GM10248 (cell line): ENCODE results near the gene DNAJC30.
A peak's percentile ranks its signal among the peaks of the same experiment; 100 is the strongest.
"Not testable (repeated sequence)": the region's sequence is repeated elsewhere in the genome, so short reads cannot be mapped to it uniquely, and the experiment has no call there.

ENCODE experiments used
- CTCF ChIA-PET: fragments of 300-600 bp; sonication (Branson Sonifier 250); formaldehyde crosslinking; extraction: SDS; loops from one replicate; lab custom pipeline; 2021; ENCODE audit warnings: antibody characterized with exemption; lab: Yijun Ruan, JAX
- POLR2A ChIA-PET: fragments of 350-650 bp; sonication (Branson Sonifier 250); formaldehyde crosslinking; extraction: SDS; loops from one replicate; lab custom pipeline; 2020; ENCODE audit warnings: antibody characterized with exemption; lab: Yijun Ruan, JAX
- DNase-seq: peaks from one replicate; pipeline ENCODE4 v3.0.0; 2012; ENCODE audit errors: extremely low spot score
- TF ChIP-seq, protein P1 (sequence below): IDR thresholded peaks from 2 replicates; pipeline ENCODE4 v1.5.1; 2012; ENCODE audit warnings: mild to moderate bottlenecking, low read depth; ENCODE audit errors: extremely low read depth, missing control alignments, control extremely low read depth

Gene DNAJC30

DNA sequence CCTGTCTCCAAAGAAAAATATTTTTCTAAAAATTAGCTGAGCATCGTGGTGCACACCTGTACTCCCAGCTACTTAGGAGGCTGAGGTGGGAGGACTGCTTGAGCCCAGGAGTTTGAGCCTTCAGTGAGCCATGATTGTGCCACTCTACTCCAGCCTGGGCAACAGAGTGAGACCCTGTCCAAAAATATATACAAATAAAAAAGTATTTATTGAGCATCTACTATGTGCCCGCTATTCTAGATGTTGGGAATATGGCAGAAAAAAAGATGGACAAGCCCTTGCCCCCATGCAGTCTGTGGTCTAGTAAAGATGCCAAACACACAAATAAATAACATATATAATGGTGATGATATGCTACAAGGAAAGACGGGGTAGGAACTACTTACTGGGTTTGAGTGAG, 40.6 kb upstream of the DNAJC30 start:
- TF ChIP-seq, protein P1, sequence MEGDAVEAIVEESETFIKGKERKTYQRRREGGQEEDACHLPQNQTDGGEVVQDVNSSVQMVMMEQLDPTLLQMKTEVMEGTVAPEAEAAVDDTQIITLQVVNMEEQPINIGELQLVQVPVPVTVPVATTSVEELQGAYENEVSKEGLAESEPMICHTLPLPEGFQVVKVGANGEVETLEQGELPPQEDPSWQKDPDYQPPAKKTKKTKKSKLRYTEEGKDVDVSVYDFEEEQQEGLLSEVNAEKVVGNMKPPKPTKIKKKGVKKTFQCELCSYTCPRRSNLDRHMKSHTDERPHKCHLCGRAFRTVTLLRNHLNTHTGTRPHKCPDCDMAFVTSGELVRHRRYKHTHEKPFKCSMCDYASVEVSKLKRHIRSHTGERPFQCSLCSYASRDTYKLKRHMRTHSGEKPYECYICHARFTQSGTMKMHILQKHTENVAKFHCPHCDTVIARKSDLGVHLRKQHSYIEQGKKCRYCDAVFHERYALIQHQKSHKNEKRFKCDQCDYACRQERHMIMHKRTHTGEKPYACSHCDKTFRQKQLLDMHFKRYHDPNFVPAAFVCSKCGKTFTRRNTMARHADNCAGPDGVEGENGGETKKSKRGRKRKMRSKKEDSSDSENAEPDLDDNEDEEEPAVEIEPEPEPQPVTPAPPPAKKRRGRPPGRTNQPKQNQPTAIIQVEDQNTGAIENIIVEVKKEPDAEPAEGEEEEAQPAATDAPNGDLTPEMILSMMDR: no peak
- POLR2A ChIA-PET: no interaction called here
- DNase-seq: no peak
- CTCF ChIA-PET: interaction anchor here (1.2 to 8.6 kb wide), 4 partner anchors 8 to 117 kb away, joined by 3 to 93 read pairs (median 26); partner anchors contain the start of gene ABHD11

DNA sequence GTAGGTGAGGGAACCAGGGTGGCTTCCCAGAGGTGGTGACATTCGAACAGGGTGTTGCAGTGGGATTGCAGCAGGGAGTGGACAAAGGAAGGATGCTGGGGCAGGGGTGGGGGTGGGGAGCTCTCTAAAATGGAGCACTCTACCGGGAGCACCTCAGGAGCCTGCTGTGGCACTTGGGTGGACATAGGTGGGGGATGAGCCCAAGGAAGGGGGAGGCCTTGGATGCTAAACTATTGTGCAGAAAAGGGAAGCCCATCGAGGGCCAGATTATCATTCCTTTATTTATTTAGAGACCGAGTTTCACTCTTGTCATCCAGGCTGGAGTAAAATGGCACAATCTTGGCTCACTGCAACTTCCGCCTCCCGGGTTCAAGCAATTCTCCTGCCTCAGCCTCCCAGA, 39.5 kb upstream of the DNAJC30 start:
- ChIA-PET POLR2A (no interaction called here), CTCF (interaction anchor here (4.8 to 8.6 kb wide), 2 partner anchors 14 to 116 kb away, joined by 40 to 93 read pairs; partner anchors contain the start of gene ABHD11)
- TF ChIP-seq, protein P1: no peak
- no peak for DNase-seq

DNA sequence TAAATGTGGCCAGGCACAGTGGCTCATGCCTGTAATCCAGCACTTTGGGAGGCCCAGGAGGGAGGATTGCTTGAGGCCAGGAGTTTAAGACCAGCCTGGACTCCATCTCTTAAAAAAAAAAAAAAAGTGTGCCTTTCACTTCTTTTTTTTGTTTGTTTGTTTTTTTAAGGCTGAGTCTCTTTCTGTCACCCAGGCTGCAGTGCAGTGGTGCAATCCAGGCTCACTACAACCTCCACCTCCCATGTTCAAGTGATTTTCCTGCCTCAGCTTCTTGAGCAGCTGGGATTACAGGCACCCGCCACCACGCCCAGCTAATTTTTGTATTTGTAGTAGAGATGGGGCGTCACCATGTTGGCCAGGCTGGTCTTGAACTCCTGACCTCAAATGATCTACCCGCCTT, 38.9 kb upstream of the DNAJC30 start:
- DNase-seq, POLR2A ChIA-PET: not testable (repeated sequence)
- CTCF ChIA-PET: interaction anchor here (1.0 to 8.6 kb wide), 2 partner anchors 13 to 115 kb away, joined by 3 to 93 read pairs; no protein-coding TSS in a partner anchor

DNA sequence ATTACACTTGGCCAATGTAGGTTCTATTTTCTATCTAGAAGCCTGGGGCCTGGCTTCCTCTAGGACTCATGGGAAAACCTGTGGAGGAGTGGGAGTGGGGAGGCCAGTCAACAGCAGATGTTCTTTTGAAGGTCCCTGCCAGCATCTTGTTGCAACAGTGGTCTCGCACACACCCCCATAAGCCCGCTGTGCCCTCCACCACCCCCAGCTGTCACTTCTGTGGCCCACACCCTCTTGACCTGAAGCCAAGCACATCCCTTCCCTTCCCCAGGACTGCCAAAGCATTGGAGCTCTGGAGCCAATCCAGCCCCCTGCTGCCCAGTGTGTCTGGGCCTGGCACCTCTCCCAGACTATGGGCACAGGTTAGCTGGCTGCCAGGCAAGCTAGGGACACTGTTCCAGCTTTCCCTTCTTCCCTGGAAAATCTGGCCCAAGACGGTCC, 38.1 kb upstream of the DNAJC30 start:
- ChIA-PET POLR2A (no interaction called here), CTCF (interaction anchor here (1.0 to 8.6 kb wide), 2 partner anchors 13 to 115 kb away, joined by 3 to 93 read pairs; no protein-coding TSS in a partner anchor)
- TF ChIP-seq, protein P1: no peak
- DNase-seq: no peak

DNA sequence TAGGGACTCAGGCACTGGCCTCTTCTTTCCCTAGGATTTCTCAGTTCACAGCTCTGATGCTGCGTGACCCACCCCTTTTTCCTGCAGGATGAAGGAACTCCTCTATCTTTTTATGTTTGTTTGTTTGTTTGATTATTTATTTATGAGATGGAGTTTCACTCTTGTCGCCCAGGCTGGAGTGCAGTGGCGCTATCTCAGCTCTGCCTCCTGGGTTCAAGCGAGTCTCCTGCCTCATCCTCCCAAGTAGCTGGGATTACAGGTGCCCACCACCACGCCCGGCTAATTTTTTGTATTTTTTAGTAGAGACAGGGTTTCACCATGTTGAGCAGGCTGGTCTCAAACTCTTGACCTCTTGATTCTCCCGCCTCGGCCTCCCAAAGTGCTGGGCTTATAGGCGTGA, 37.2 kb upstream of the DNAJC30 start:
- CTCF ChIA-PET: interaction anchor here (2.1 to 8.6 kb wide), 2 partner anchors 14 to 114 kb away, joined by 8 to 93 read pairs; no protein-coding TSS in a partner anchor
- POLR2A ChIA-PET: not testable (repeated sequence)

DNA sequence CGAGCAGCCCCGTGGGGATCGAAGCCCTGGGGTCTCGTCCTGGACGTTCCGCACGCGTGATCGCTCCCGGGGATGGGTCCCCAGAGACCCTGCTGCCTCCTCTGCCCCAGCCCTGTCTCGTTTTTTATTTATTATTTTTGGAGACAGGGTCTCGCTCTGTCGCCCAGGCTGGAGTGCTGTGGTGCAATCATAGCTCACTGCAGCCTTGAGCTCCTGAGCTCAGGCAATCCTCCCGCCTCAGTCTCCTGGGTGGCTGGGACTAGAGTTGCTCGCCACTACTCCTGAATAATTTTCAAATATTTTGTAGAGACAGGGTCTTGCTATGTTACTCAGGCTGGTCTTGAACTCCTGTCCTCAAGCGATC, 36.5 kb upstream of the DNAJC30 start:
- POLR2A ChIA-PET: no interaction called here
- CTCF ChIA-PET: interaction anchor here (0.9 to 8.6 kb wide), 3 partner anchors 14 to 113 kb away, joined by 3 to 93 read pairs (median 8); no protein-coding TSS in a partner anchor
- TF ChIP-seq, protein P1: no peak
- no peak for DNase-seq

More for the DNA sequence above, 37.2 kb upstream of the DNAJC30 start:
- DNase-seq: not testable (repeated sequence)

DNA sequence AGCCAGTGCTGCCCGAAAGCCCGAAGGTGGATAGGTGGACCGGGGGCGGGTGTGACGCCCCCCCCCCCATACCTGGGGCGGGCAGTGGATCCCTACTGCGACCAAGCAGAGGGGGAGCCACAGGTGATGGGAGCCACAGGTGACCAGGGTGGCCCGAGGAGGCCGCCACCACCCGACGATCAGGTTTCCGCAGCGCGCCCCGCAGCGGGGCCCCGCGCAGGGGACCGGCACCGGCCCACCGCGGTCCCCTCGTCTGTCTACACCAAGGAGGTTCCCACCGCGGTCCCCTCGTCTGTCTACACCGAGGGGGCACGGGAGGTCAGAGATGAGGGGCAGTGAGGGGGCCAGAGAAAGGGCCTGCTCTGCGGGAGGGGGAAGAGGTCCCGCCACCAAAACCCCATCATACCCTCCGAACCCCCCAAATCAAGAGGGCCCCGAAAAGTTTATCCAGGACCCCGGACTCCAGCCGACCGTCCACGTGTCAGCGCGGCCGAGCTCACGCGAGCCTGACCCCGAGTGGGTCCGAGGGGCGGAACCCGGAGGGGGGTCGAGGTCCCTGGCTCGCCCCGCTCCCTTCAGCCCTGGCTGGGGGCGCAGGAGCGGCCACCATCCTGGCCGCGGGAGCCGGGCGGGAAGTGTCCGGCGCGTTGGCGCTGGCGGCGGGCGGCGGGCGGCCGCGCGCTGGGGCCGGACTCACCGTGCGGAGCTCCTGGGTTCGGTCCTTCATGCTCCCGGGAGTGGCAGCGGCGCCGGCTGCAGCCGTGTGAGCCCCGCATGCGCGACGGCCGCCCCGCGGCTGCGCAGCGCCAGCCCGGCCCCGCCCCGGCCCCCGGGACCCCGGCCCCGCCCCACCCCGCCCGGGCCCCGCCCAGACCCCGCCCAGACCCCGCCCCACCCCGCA, 35.9 kb upstream of the DNAJC30 start, which contains the start of gene STX1A:
STX1A (minus strand) TSS at position 765 of the 901 bp plus-strand sequence; CDS start at position 727, 38 bp downstream.
- TF ChIP-seq, protein P1: no peak
- DNase-seq: peak; percentile 95
- ChIA-PET CTCF (interaction anchor here (0.9 to 8.6 kb wide), 3 partner anchors 15 to 112 kb away, joined by 3 to 93 read pairs (median 8); no protein-coding TSS in a partner anchor), POLR2A (interaction anchor here (0.6 kb wide), 1 partner anchor 15 kb away, joined by 3 read pairs; no protein-coding TSS in a partner anchor)
